LNCaP clone FGC (cell line): ENCODE data around the gene POLRMT.
A peak's percentile ranks its signal among the peaks of the same experiment; 100 is the strongest.

Source experiments
- DNase-seq: peaks from one replicate; pipeline ENCODE4 v3.0.0-alpha.2; 2011; ENCODE audit warnings: low read depth
- H3K4me3 ChIP-seq: 2 replicates; pipeline ENCODE4 v1.5.1; 2011; ENCODE audit warnings: mild to moderate bottlenecking, low read depth, low read length, control low read depth
- CTCF ChIP-seq: IDR thresholded peaks from 2 replicates; pipeline ENCODE4 v1.5.1; 2012; ENCODE audit warnings: mild to moderate bottlenecking; ENCODE audit not compliant: control insufficient read depth, insufficient read depth; ENCODE audit errors: extremely low read depth

The POLRMT gene

GRCh38 chr19:571566-571974 is 61.8 kb downstream of the POLRMT start:
- peak overlapping the region; percentile 67 for H3K4me3 ChIP-seq
- no peak for TF ChIP-seq CTCF
- no peak for DNase-seq

GRCh38 chr19:570937-571565 is 62.3 kb downstream of the POLRMT start:
- TF ChIP-seq CTCF, result no peak
- DNase-seq, result peak; percentile 86
- peak overlapping the region; percentile 67 for H3K4me3 ChIP-seq

GRCh38 chr19:570251-570686 is 63.1 kb downstream of the POLRMT start:
- TF ChIP-seq CTCF, result no peak
- DNase-seq, result no peak
- H3K4me3 ChIP-seq, result no peak overlapping the region

- H3K4me3 ChIP-seq, result no peak overlapping the region
- no peak for DNase-seq
- TF ChIP-seq CTCF, result no peak
Observed at GRCh38 chr19:567296-567900, 65.9 kb downstream of the POLRMT start.
